ENCODE measurements around the gene DAAM2.

DNA sequence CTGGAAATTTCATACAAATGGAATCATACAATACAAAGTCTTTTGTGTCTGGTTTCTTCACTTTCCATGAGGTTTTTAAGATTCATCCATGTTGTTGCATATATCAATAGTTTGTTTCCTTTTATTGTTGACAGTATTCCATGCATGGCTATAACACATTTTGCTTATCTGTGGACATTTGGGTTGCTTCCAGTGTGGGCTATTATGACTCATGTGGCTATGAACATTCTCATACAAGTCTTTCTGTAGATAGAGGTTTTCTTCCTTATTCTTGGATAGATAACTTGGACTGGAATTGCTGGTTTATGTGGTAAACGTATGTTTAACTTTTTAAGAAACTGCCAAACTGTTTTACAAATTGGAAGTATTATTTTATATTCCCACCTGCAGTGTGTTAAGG lies 36.9 kb upstream of the DAAM2 start:
- TF ChIP-seq EP300 (IDR thresholded peaks at IDR 0.05; ENCODE audit: borderline replicate concordance in 1 of 2, low read depth in 1 of 2, low read length in 1 of 2) (no peak), CTCF (IDR thresholded peaks at IDR 0.05) (no peak), SIN3A (IDR thresholded peaks at IDR 0.05; ENCODE audit: borderline replicate concordance, low read depth, low read length) (no peak), TEAD4 (IDR thresholded peaks at IDR 0.05; ENCODE audit: borderline replicate concordance, insufficient read depth) (no peak), EZH2phosphoT487 (IDR thresholded peaks at IDR 0.05; ENCODE audit: borderline replicate concordance, low read depth) (no peak), GABPA (IDR thresholded peaks at IDR 0.05; ENCODE audit: low read depth) (no peak), SMC3 (IDR thresholded peaks at IDR 0.05; ENCODE audit: low read depth, low read length) (no peak), JUND (IDR thresholded peaks at IDR 0.05) (no peak), USF2 (IDR thresholded peaks at IDR 0.05; ENCODE audit: borderline replicate concordance, low read depth, low read length) (no peak), NFIC (IDR thresholded peaks at IDR 0.05; ENCODE audit: borderline replicate concordance) (no peak), MXI1 (IDR thresholded peaks at IDR 0.05; ENCODE audit: low read depth, low read length) (no peak)
- TF ChIP-seq, protein P1, sequence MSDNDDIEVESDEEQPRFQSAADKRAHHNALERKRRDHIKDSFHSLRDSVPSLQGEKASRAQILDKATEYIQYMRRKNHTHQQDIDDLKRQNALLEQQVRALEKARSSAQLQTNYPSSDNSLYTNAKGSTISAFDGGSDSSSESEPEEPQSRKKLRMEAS (IDR thresholded peaks at IDR 0.05; ENCODE audit: low read depth), result no peak
- TF ChIP-seq, protein P2, sequence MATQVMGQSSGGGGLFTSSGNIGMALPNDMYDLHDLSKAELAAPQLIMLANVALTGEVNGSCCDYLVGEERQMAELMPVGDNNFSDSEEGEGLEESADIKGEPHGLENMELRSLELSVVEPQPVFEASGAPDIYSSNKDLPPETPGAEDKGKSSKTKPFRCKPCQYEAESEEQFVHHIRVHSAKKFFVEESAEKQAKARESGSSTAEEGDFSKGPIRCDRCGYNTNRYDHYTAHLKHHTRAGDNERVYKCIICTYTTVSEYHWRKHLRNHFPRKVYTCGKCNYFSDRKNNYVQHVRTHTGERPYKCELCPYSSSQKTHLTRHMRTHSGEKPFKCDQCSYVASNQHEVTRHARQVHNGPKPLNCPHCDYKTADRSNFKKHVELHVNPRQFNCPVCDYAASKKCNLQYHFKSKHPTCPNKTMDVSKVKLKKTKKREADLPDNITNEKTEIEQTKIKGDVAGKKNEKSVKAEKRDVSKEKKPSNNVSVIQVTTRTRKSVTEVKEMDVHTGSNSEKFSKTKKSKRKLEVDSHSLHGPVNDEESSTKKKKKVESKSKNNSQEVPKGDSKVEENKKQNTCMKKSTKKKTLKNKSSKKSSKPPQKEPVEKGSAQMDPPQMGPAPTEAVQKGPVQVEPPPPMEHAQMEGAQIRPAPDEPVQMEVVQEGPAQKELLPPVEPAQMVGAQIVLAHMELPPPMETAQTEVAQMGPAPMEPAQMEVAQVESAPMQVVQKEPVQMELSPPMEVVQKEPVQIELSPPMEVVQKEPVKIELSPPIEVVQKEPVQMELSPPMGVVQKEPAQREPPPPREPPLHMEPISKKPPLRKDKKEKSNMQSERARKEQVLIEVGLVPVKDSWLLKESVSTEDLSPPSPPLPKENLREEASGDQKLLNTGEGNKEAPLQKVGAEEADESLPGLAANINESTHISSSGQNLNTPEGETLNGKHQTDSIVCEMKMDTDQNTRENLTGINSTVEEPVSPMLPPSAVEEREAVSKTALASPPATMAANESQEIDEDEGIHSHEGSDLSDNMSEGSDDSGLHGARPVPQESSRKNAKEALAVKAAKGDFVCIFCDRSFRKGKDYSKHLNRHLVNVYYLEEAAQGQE (IDR thresholded peaks at IDR 0.05; ENCODE audit: low read depth, low read length), result no peak
- TF ChIP-seq, protein P3, sequence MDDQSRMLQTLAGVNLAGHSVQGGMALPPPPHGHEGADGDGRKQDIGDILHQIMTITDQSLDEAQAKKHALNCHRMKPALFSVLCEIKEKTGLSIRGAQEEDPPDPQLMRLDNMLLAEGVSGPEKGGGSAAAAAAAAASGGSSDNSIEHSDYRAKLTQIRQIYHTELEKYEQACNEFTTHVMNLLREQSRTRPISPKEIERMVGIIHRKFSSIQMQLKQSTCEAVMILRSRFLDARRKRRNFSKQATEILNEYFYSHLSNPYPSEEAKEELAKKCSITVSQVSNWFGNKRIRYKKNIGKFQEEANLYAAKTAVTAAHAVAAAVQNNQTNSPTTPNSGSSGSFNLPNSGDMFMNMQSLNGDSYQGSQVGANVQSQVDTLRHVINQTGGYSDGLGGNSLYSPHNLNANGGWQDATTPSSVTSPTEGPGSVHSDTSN (IDR thresholded peaks at IDR 0.05), result no peak
